Keratinocyte (primary cell): ENCODE data around the gene RIN3. TPM values are rescaled to one million over a fixed set of nuclear protein-coding genes. Genes with fewer than 3 reads are reported as not detected.

Experiments used
- DNase-seq: peaks from one replicate; pipeline ENCODE4 v3.0.0-alpha.2; 2011; ENCODE audit warnings: low read depth, missing footprints, low spot score
- FAIRE-seq: peaks from 2 replicates; lab custom pipeline; 2011; peaks lifted over from hg19 to GRCh38; lab: Jason Lieb, UNC
- H2AFZ ChIP-seq: 2 replicates; pipeline ENCODE4 v1.6.0; 2012; ENCODE audit warnings: low read length, control low read depth, inconsistent platforms; ENCODE audit not compliant: control insufficient read depth
- H3K27ac ChIP-seq: 2 replicates; pipeline ENCODE4 v1.5.1; 2011; ENCODE audit warnings: low read length; ENCODE audit not compliant: control insufficient read depth, insufficient read depth
- H3K27me3 ChIP-seq: 3 replicates; pipeline ENCODE4 v1.6.0; 2011; ENCODE audit warnings: low read length; ENCODE audit not compliant: control insufficient read depth, insufficient read depth; ENCODE audit errors: extremely low read depth
- H3K36me3 ChIP-seq, 2 experiments: 2 replicates in 1 of 2; 3 replicates in 1 of 2; pipeline ENCODE4 v1.5.1; 2011; ENCODE audit warnings: low read length in 2 of 2, mild to moderate bottlenecking in 1 of 2; ENCODE audit not compliant: control insufficient read depth in 2 of 2, insufficient read depth in 2 of 2; ENCODE audit errors: extremely low read depth in 1 of 2
- H3K4me1 ChIP-seq: 3 replicates; pipeline ENCODE4 v1.5.1; 2011; ENCODE audit warnings: low read length; ENCODE audit not compliant: control insufficient read depth, insufficient read depth; ENCODE audit errors: extremely low read depth
- H3K4me2 ChIP-seq: 3 replicates; pipeline ENCODE4 v1.6.0; 2011; ENCODE audit warnings: low read depth, low read length; ENCODE audit not compliant: control insufficient read depth, insufficient read depth; ENCODE audit errors: extremely low read depth
- H3K4me3 ChIP-seq, 3 experiments: fragments of 200-600 bp in 1 of 3; sonication (generic) in 1 of 3; 2 replicates in 2 of 3; 3 replicates in 1 of 3; pipeline ENCODE4 v1.5.1; 2011 to 2016; ENCODE audit warnings: low read length in 3 of 3, mild to moderate bottlenecking in 3 of 3, control low read depth in 2 of 3, inconsistent platforms in 1 of 3, low read depth in 1 of 3, mixed read lengths in 1 of 3, mixed run types in 1 of 3, moderate library complexity in 1 of 3; ENCODE audit not compliant: control insufficient read depth in 2 of 3, insufficient read depth in 2 of 3; ENCODE audit errors: extremely low read depth in 1 of 3
- H3K79me2 ChIP-seq: 2 replicates; pipeline ENCODE4 v1.6.0; 2012; ENCODE audit warnings: low read length; ENCODE audit not compliant: control insufficient read depth, insufficient read depth
- H3K9ac ChIP-seq: 3 replicates; pipeline ENCODE4 v1.6.0; 2011; ENCODE audit warnings: low read length; ENCODE audit not compliant: control insufficient read depth, insufficient read depth; ENCODE audit errors: extremely low read depth
- H3K9me1 ChIP-seq: 3 replicates; pipeline ENCODE4 v1.6.0; 2011; ENCODE audit warnings: low read length; ENCODE audit not compliant: control insufficient read depth, insufficient read depth; ENCODE audit errors: extremely low read depth
- H3K9me3 ChIP-seq: 2 replicates; pipeline ENCODE4 v1.5.1; 2012; ENCODE audit warnings: low read depth, low read length; ENCODE audit not compliant: control insufficient read depth
- H4K20me1 ChIP-seq: 3 replicates; pipeline ENCODE4 v1.6.0; 2011; ENCODE audit warnings: low read length; ENCODE audit not compliant: control insufficient read depth, insufficient read depth; ENCODE audit errors: extremely low read depth
- EZH2 ChIP-seq: IDR thresholded peaks from one replicate; pipeline ENCODE4 v1.6.1; 2012; ENCODE audit warnings: inconsistent platforms, mild to moderate bottlenecking, low read length, moderate library complexity
- dilution Hi-C: fragments of 300-500 bp; cut with MboI; formaldehyde crosslinking; loops from one replicate; pipeline ENCODE4 v1.7.0; 2020; ENCODE audit warnings: low sequenced_read_pairs; ENCODE audit not compliant: extremely low pct_ligation_motif_present
- polyA plus RNA-seq, 5 experiments: library from polyadenylated mRNA; depleted of rRNA in 3 of 5; stranded (reverse) in 3 of 5; stranded (forward) in 1 of 5; unstranded in 1 of 5; fragments of >200 nt; gene quantifications; 1 replicate in 1 of 5; 2 replicates in 3 of 5; 3 replicates in 1 of 5; pipeline versions ENCODE4 v1.2.1 to v1.2.3, GENCODE V29; 2011 to 2012; ENCODE audit warnings: missing spikeins in 2 of 5, low read depth in 1 of 5, low replicate concordance in 1 of 5
- TF ChIP-seq, protein P1 (sequence below), 3 experiments: IDR thresholded peaks in 1 of 3; conservative IDR thresholded peaks in 1 of 3; optimal IDR thresholded peaks in 1 of 3; 2 replicates in 2 of 3; 3 replicates in 1 of 3; pipeline versions ENCODE3 to v1.5.1; 2011; ENCODE audit warnings: low read length in 3 of 3, mild to moderate bottlenecking in 3 of 3, moderate library complexity in 2 of 3, control low read depth in 1 of 3, inconsistent platforms in 1 of 3; ENCODE audit not compliant: insufficient read depth in 2 of 3; ENCODE audit errors: extremely low read depth in 1 of 3

The RIN3 gene
- polyA plus RNA-seq, 1 donor (not counting 4 experiments of a cell fraction or from before 2014, with no cell fraction given) = 1.2 TPM

DNA sequence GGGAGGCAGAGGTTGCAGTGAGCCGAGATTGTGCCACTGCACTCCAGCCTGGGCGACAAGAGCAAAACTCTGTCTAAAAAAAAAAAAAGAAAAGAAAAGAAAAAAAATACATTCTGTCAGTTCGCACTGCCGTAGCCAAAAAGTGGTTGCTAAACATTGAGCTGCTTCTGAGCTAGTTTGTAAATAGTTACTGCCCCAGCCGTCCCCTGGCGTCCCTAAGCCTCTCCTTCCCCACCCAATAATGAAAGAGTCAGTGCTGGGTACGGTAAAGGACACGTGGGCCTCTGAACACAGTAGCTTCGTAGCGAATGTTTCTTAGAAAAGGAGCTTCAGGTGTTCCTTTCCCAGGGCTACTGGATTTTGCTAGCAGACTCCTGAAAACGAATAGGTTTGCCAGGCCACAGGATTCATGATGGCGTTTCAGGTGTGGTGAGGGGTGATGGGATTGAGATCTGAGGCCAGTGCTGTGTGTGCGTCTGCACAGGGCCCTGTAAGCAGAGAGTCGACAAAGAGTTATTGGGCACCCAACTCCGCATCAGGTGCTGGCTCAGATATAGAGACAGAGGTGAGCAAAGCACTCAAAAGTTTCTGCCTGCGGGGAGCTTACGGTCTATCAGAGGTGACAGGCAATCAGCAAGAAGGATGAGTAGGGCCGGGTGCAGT, 140.8 kb downstream of the RIN3 start:
- H3K79me2 ChIP-seq = no peaks in the 10 kb centered on the region
- no peak overlapping the region for H3K9ac ChIP-seq
- H2AFZ ChIP-seq = no peak overlapping the region
- FAIRE-seq (no peak), DNase-seq (no peak)
- dilution Hi-C loops = no loop called here
- no peak overlapping the region for H3K27ac ChIP-seq
- H3K4me2 ChIP-seq = no peak overlapping the region
- H3K4me3 ChIP-seq = no peak overlapping the region
- H3K36me3 ChIP-seq = peaks cover 2 to 3% of the 10 kb centered on the region in 2 experiments
- H3K27me3 ChIP-seq = no peaks in the 10 kb centered on the region
- peaks cover 1% of the 10 kb centered on the region for H3K4me1 ChIP-seq
- H3K9me3 ChIP-seq = no peaks in the 10 kb centered on the region
- no peaks in the 10 kb centered on the region for H3K9me1 ChIP-seq
- no peaks in the 10 kb centered on the region for H4K20me1 ChIP-seq
- TF ChIP-seq EZH2 = no peak
- TF ChIP-seq, protein P1, sequence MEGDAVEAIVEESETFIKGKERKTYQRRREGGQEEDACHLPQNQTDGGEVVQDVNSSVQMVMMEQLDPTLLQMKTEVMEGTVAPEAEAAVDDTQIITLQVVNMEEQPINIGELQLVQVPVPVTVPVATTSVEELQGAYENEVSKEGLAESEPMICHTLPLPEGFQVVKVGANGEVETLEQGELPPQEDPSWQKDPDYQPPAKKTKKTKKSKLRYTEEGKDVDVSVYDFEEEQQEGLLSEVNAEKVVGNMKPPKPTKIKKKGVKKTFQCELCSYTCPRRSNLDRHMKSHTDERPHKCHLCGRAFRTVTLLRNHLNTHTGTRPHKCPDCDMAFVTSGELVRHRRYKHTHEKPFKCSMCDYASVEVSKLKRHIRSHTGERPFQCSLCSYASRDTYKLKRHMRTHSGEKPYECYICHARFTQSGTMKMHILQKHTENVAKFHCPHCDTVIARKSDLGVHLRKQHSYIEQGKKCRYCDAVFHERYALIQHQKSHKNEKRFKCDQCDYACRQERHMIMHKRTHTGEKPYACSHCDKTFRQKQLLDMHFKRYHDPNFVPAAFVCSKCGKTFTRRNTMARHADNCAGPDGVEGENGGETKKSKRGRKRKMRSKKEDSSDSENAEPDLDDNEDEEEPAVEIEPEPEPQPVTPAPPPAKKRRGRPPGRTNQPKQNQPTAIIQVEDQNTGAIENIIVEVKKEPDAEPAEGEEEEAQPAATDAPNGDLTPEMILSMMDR (optimal IDR thresholded peaks at IDR 0.05 in 1 of 3, IDR thresholded peaks at IDR 0.05 in 1 of 3, conservative IDR thresholded peaks at IDR 0.05 in 1 of 3; ENCODE audit: extremely low read depth in 1 of 3, insufficient read depth in 2 of 3, low read length in 3 of 3) = no peak

DNA sequence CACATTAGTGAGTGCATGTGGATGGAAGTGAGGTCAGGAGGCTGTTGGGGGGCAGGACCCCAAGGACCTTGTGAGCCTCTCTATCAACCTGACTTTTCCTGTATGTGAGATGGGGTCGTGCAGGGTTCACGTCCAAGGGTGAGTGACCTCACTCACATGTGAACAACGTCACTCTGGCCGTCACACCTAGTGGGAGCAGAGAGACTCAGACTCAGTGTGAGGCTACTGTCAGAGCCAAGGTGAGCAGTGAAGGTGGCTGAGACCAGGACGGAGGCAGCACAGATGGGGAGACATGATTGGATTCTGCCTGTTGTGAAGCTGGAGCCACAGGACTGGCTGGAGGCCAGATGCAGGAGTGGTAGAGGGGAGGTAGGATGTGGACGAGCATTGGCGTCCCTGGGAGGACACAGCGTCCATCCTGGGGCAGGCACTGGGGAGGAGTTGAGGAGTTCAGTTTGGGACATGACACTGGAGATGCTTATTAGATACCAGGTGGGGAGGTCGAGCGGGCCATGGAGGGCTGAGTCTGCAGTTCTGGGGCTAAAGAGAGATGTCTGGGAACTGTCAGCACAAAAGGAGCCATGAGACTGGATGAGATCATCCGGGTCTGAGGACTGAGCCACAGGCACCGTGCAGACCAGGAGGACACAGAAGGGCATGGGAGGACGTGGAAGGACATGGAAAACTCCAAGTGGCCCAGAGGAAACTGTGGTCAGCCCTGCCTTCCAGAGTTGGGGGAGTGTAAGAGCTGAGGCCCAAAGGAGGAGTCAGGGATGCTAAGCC, 142.0 kb downstream of the RIN3 start:
- Histone ChIP-seq H3K79me2 (no peaks in the 10 kb centered on the region), H3K27me3 (no peaks in the 10 kb centered on the region), H3K9me3 (no peaks in the 10 kb centered on the region), H3K4me1 (peaks cover 13% of the 10 kb centered on the region), H2AFZ (no peak overlapping the region), H3K27ac (no peak overlapping the region), H3K9ac (no peak overlapping the region), H3K4me3 (no peak overlapping the region), H4K20me1 (no peaks in the 10 kb centered on the region), H3K4me2 (no peak overlapping the region), H3K9me1 (no peaks in the 10 kb centered on the region), H3K36me3 (peaks cover 2 to 3% of the 10 kb centered on the region in 2 experiments)
- dilution Hi-C loops = no loop called here
- no peak for DNase-seq
- TF ChIP-seq EZH2 = no peak
- TF ChIP-seq, protein P1 (optimal IDR thresholded peaks at IDR 0.05 in 1 of 3, IDR thresholded peaks at IDR 0.05 in 1 of 3, conservative IDR thresholded peaks at IDR 0.05 in 1 of 3; ENCODE audit: extremely low read depth in 1 of 3, insufficient read depth in 2 of 3, low read length in 3 of 3) = no peak
- FAIRE-seq = no peak
